ENCODE results near the gene ADORA2A.

ADORA2A gene

DNA sequence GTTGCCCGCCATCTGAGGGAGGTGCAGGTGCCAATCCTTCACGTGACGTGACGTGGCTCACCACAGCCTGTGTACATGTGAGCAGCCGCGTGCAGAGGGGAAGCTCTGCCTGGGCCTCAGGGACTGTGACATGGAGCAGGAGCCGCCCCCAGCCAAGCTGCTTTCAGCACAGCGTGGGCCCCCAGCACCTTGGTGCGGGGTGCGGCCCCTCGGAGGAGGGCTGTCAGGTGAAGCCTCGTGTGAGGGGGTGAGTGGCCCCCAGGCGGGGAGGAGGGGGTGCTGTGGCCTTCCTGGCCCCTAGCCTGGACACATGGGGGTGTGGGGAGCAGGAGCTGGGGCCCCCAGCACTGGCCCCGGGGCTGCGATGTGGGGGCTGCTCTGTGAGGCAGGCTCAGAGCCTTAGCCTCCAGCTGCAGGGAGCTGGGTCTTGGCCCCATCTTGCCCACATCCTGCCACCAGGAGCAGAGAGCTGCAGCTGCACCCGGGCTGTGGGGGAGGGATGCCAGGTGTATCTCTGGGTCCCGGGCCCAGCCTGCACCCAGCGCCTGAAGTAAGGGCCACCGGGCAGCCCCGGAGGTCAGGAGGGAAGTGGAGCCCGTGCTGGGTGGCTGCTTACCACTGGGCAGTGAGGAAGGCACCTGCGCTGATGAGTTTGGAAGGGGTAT, at the start of gene ADORA2A:
Gene ADORA2A (plus strand): TSS at position 100 of the 665 bp plus-strand sequence. CDS start 5,806 bp downstream, outside the sequence.
- peak; percentile 84 for DNase-seq

DNA sequence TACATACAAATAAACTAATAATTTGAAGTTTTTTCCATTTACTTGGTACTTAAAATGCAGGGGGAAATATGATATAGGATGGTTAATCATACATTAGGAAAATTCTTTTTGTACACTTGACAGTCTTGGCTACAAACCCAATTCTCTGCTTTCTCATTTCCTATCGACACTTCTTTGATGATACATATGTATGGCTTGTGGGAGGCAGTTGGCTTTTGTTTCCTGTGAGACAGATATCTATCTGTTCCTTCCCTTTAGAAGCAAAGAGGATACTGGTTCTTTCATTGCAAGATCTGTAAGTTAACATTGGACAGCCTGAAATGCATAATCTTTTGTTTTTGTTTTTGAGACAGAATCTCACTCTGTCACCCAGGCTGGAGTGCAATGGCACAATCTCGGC, 47.9 kb upstream of the ADORA2A start:
- no peak for DNase-seq

- DNase-seq = no peak
Observed at GRCh38 chr22:24380220-24380904, 47.0 kb upstream of the ADORA2A start.

DNA sequence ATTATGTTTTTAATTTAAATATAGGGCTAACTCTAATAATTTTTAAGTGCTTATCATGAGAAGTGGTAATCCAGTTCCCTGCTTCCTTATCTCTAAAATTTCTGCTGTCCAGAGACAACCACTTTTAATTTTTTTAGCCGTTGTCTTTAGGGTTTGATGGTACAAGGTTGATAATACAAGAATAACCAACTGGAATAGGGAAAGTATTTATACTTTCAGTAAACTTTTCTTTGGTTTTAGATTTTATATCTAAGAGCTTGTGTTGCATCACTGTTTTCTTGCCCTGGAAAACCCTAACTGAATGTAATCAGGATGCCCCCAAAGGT, 46.5 kb upstream of the ADORA2A start:
- no peak for DNase-seq

GRCh38 chr22:24383061-24383460, 44.3 kb upstream of the ADORA2A start:
- DNase-seq = no peak

GRCh38 chr22:24384131-24384530, 43.3 kb upstream of the ADORA2A start:
- no peak for DNase-seq

- no peak for DNase-seq
Observed at GRCh38 chr22:24386937-24387471, 40.4 kb upstream of the ADORA2A start.

GRCh38 chr22:24389680-24390079, 37.7 kb upstream of the ADORA2A start:
- DNase-seq = no peak

DNA sequence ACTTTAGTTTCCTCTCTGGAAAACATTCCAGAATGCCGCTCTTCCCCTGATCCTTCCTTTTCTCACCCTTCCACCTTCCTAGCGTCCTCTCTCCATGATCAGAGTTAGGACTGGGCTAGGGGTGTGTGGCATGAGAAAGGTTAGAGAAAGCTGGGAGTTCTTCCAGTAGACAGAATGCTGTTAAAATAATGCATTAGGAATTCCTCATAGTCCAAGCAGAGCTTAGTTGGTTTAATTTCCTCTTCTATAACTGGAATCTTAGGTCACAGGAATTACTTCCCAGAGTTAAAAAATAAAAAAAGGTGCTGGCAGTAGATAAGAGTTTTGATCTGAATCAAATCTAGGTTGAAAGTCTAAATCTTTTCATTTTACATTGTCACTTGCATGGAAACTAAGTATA, 37.2 kb upstream of the ADORA2A start:
- DNase-seq = no peak

GRCh38 chr22:24390576-24390975, 36.8 kb upstream of the ADORA2A start:
- no peak for DNase-seq

DNA sequence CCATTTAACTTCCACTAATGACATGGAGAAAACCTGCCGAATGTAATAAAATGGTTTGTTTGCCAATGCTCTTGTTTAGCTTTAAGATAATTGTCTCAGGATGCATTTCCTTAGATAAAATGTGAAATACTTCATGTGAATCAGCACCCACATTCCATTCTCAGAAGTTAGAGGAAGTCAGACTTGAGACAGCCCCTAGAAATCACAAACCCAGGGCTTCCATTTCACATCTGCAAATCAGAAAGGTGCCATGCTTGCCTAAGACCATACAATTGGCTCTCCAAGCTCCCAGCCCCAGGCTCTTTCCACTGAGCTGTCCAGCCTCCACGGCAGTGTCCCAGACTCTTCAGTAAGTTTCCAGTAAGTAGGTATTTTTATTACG, 35.6 kb upstream of the ADORA2A start:
- DNase-seq = no peak

DNA sequence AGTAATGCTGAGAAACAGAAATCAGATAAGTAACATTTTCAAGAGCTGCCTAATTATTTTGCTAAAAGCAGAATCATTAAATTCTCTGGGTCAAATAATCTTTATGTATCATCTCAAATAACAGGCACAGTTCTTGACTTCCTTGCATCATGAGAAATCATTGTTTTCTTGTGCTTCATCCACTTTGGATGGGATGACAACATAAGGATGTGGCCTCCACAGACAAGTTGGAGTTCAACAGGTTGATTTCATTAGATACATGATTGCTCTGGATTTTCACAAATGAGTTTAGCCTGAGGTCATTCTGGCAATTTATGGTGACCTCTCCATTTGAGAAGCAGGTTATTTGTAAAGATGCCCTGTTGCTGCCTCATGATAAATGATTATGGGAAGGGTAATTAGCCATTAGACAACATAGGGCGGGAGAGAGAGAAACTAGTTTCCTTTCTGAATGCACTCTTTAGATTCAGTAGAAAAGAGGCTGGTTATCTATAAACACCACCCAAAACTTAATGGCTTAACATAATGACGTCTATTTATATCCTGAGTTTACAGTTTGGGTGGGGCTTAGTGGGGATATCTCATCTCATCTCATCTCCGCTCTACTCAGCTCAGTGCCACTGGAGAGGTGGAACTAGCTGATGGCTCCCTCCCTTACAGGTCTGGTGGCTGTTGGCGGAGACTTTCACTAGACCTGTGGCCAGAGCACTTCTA, 35.0 kb upstream of the ADORA2A start:
- no peak for DNase-seq

DNA sequence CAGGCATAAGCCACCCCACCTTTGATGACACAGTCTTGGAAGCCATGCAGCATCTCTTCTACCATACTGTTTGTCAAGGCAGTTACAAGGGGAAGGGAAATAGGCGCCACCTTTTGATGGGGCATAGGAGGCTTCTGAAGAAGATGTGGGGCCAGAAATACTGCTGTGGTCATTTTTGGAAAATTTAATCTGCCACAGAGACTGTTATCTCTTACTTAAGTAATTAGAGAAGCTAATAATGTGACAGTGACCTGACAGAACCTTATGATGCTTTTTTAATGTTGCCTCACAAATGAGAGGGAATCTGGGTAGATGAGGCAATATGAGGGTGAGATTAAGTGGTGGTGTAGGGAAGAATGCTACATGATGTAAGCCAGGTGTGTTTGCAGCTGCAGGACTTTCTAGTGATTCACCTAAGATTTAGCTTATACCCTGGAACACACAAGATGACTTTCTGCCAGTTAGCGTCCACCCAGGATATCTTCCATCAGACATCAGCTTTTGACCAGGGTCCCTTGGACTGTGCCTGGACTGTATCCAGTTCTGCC, 34.3 kb upstream of the ADORA2A start:
- no peak for DNase-seq

DNA sequence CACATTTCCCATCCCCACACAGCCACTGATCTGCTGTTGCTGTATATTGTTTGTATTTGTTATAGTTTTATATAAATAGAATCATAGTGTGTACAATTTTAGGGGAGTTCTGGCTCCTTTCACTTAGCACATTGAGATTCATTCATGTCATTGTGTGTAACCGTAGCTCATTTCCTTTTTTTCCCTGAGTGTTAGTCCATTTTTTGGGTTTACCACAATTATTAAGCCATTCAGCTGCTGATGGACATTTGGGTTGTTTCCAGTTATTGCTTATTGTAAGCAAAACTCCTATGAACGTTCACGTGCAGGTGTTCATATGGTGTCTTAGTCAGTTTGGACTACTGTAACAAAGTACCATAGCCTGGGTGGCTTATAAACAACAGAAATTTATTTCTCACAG, 33.6 kb upstream of the ADORA2A start:
- no peak for DNase-seq

DNA sequence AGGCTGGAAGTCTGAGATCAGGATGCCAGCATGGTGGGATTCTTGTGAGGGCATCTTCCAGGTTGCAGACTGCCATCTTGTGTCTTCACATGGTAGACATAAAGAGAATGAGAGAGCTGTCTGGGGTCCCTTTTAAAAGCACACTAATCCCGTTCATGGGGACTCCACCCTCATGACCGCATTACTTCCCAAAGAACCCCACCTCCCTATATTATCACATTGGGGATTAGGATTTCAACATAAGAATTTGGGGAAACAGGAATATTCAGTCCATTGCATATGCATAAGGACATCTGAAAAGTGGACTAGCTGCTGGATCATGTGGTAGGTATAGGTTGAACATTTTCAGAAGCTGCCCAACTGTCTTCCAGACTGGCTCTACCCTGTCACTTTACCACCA, 33.1 kb upstream of the ADORA2A start:
- no peak for DNase-seq

DNA sequence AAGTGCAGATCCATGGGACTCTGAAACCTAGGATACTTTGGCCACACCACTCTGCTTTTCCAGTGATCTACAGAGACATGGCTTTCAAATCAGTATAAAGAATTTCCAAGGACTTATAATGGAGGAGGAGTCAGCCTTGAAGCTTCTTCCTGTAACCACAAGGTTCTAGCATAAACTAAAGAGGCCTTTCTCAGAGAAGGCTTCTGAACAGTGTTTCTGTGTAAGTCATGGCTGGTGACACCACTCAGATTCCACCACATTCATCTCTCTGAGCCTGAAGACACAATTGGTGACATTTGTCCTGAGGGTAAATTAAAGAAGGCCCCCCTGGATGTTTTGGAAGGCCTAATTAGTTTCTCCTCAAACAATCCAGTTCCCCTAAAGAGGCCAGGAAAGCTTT, 29.0 kb upstream of the ADORA2A start:
- DNase-seq = no peak

DNA sequence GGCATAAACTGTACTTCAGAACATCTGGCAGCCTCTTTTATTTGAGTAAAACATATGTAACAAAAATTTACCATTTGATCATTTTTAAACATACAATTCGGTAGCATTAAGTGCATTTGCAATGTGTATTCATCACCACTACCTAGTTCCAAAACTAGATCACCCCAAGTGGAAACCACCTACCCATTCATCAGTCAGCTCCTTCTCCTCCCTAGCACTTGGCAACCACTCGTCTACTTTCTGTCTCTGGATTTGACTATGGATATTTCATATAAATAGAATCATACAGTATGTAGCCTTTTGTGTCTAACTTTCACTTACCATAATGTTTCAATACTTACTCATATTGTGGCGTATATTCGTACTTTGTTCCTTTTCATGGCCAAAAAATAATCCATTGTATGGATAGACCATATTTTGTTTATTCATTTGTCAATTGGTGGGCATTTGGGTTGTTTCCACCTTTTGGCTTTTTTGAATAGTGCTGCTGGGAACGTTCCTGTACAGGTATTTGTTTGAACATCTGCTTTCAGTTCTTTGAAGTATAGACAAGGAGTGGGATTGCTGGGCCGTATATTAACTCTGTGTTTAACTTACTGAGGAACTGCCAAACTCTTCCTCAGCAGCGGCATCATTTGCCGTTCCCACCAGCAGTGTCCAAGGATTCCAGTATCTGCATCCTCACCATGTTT, 27.2 kb upstream of the ADORA2A start:
- no peak for DNase-seq

DNA sequence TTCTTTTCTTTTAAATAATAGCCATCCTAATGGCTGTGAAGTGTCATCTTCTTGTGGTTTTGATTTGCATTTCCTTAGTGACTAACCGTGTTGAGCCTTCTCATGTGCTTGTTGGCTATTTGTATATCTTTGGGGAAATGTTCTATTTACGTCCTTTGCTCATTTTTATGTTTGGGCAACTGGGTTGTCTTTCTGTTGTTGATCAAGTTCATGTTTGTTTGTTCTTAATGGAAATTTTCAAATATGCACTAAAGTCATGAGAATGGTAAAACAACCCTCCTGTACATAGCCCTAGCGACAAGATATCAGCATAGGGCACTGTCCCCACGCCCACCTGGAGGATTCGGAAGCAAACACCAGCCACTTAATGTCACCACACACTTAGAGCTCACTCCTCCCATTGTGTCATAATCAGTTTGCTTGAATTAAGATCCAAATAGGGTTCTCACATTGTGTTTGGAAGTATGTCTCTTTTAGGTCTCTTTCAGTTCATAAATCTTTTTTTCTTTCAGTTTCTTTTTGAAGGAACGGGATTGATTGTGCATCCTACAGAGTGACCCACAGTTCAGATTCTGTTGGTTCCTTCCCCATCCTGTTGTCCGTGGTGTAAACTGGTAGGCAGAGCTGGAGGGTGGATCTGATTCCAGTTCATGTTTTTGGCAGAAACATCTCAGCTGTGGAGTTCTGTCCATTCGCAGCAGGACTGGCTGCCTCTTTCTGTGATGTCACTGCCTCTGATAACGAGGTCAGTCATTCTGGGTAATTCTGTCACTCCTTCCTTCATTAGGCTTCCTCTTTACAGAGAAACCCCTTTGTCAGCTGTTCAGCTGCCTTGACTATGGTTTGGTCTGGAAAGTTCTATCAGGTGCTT, 26.4 kb upstream of the ADORA2A start:
- no peak for DNase-seq

DNA sequence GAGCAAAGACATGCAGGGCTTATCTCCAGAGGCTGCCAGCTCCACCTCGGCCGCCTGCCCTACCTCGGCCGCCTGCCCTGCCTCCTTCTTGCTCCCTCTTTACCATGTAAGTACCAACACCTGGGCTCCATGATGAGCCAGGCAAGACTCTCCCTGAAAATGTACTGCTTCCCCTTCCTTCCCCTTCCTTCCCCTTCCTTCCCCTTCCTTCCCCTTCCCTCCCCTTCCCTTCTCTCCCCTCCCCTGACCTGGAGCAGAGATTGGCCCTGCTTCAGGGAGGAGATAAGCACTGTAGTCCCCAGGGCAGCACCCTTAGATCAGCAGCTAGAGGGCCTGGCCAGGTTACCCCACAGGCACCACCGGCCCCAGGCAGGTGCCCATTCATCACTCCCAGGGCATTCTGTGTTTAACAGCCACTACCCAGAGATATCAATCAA, 25.4 kb upstream of the ADORA2A start:
- DNase-seq = no peak

DNA sequence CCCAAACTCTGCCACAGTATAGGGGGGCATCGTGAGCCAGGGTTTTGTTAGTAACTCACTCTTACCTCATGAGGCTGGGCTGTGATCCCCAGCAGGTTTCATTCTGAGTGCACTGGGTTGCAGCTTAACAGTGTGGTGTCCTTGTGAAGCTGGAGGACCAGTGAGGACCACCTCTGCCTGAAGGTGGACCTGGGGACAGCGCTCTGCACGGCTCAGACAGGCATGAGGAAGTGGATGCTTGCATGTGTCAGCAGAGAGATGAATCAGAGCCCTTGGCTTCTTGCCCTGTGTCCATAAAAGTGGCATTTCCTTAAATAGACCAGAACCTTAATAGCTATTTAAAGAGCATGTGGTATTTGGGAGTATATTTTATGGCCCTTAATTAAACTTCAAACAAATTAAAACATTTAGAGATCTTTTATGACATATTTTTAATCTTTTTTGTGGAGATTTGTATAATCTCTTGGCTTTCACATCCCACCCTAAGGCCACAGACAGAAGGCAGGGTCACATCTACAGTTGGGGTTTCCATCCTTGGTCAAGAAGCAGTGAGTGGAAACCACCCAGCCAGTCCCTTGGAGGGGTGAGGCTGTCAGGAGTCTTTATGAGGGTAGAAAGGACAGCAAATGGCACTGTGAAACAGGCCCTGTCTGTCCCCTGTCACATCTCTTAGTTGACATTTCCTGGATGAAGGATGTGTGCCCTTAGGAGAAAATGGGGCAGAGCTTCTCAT, 24.8 kb upstream of the ADORA2A start:
- no peak for DNase-seq

GRCh38 chr22:24403346-24403745, 24.1 kb upstream of the ADORA2A start:
- DNase-seq = no peak
